AG04449 (cell line): Measurements from ENCODE around the gene DLGAP1.

Experiments used
- CTCF ChIA-PET: fragments of 350-600 bp; formaldehyde crosslinking; extraction: SDS; loops from one replicate; lab custom pipeline; 2021; ENCODE audit warnings: antibody characterized with exemption; lab: Yijun Ruan, JAX
- POLR2A ChIA-PET: fragments of 400-600, 350-600 bp; formaldehyde crosslinking; extraction: SDS; loops from one replicate; lab custom pipeline; 2020; ENCODE audit warnings: antibody characterized with exemption, inconsistent platforms; lab: Yijun Ruan, JAX
- DNase-seq: peaks from one replicate; pipeline ENCODE4 v3.0.0-alpha.2; 2010; ENCODE audit warnings: low read depth, low spot score
- H3K4me3 ChIP-seq: 2 replicates; pipeline ENCODE4 v1.5.1; 2011; ENCODE audit warnings: low read depth, mild to moderate bottlenecking, control low read depth, low read length
- CTCF ChIP-seq: IDR thresholded peaks from one replicate; pipeline ENCODE4 v1.5.1; 2011; ENCODE audit warnings: mild to moderate bottlenecking, moderate library complexity, low read length, control low read depth, inconsistent platforms; ENCODE audit not compliant: insufficient read depth; ENCODE audit errors: missing control alignments

The DLGAP1 gene

GRCh38 chr18:3923750-3924149 is 531.4 kb downstream of the DLGAP1 start:
- peak; percentile 75 for DNase-seq
- TF ChIP-seq CTCF: no peak
- H3K4me3 ChIP-seq: no peak overlapping the region
- POLR2A ChIA-PET: no interaction called here
- CTCF ChIA-PET: interaction anchor here (1.0 to 1.2 kb wide), 2 partner anchors 72 to 75 kb away, joined by 3 read pairs; no protein-coding TSS in a partner anchor

GRCh38 chr18:3921826-3922225 is 533.3 kb downstream of the DLGAP1 start:
- no peak overlapping the region for H3K4me3 ChIP-seq
- no peak for DNase-seq
- no peak for TF ChIP-seq CTCF
- ChIA-PET POLR2A (no interaction called here), CTCF (interaction anchor here (0.9 to 2.3 kb wide), 3 partner anchors 10 to 73 kb away, joined by 3 to 10 read pairs (median 3); no protein-coding TSS in a partner anchor)

- POLR2A ChIA-PET: no interaction called here
- no peak for TF ChIP-seq CTCF
- CTCF ChIA-PET: interaction anchor here (1.2 to 2.3 kb wide), 2 partner anchors 27 to 74 kb away, joined by 3 to 10 read pairs; no protein-coding TSS in a partner anchor
- no peak for DNase-seq
- no peak overlapping the region for H3K4me3 ChIP-seq
Measured at GRCh38 chr18:3920832-3921231, 534.3 kb downstream of the DLGAP1 start.

GRCh38 chr18:3919396-3920061 is 535.6 kb downstream of the DLGAP1 start:
- no peak for DNase-seq
- POLR2A ChIA-PET: no interaction called here
- TF ChIP-seq CTCF: no peak
- CTCF ChIA-PET: interaction anchor here (1.0 kb wide), 1 partner anchor 76 kb away, joined by 4 read pairs; no protein-coding TSS in a partner anchor
- no peak overlapping the region for H3K4me3 ChIP-seq

GRCh38 chr18:3916082-3916481 is 539.0 kb downstream of the DLGAP1 start:
- TF ChIP-seq CTCF: no peak
- ChIA-PET CTCF (no interaction called here), POLR2A (no interaction called here)
- no peak for DNase-seq
- H3K4me3 ChIP-seq: no peak overlapping the region

GRCh38 chr18:3914833-3915610 is 540.1 kb downstream of the DLGAP1 start:
- CTCF ChIA-PET: interaction anchor here (0.8 kb wide), 1 partner anchor 11 kb away, joined by 3 read pairs; no protein-coding TSS in a partner anchor
- no peak overlapping the region for H3K4me3 ChIP-seq
- no peak for TF ChIP-seq CTCF
- POLR2A ChIA-PET: no interaction called here
- no peak for DNase-seq
